ENCODE results near the gene ANO3.

Gene ANO3

DNA sequence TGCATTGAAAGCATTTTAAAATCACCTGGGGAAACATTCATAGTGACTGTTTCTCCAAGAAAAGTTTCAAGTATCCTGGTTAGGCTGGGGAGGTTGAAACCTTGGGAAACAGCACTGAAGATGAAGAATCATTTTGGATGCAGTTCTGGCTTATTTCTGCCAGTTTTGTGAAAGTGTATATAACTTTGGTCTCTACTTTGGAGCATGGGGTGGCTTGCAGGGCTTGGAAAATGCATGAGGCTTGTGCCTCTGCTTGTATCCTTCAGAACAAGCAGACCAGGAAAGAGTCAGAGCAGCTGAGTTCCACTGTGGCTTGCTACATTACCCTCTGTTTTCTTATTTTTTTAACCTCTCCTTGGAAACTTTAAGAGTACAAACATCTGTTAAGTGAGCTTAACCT lies 370.5 kb downstream of the ANO3 start:
- Histone ChIP-seq H3K27me3 (ENCODE audit: control insufficient read depth, insufficient read depth, low read length) (no peaks in the 10 kb centered on the region), H3K9me3 (ENCODE audit: control insufficient read depth, insufficient read depth, low read length) (no peaks in the 10 kb centered on the region), H3K4me1 (ENCODE audit: control insufficient read depth, insufficient read depth, low read length) (no peaks in the 10 kb centered on the region), H3K9ac (ENCODE audit: low read depth, low read length) (no peak overlapping the region), H3K36me3 (ENCODE audit: control insufficient read depth, insufficient read depth, low read length) (no peaks in the 10 kb centered on the region), H3K4me3 (ENCODE audit: low read depth, low read length) (no peak overlapping the region)

DNA sequence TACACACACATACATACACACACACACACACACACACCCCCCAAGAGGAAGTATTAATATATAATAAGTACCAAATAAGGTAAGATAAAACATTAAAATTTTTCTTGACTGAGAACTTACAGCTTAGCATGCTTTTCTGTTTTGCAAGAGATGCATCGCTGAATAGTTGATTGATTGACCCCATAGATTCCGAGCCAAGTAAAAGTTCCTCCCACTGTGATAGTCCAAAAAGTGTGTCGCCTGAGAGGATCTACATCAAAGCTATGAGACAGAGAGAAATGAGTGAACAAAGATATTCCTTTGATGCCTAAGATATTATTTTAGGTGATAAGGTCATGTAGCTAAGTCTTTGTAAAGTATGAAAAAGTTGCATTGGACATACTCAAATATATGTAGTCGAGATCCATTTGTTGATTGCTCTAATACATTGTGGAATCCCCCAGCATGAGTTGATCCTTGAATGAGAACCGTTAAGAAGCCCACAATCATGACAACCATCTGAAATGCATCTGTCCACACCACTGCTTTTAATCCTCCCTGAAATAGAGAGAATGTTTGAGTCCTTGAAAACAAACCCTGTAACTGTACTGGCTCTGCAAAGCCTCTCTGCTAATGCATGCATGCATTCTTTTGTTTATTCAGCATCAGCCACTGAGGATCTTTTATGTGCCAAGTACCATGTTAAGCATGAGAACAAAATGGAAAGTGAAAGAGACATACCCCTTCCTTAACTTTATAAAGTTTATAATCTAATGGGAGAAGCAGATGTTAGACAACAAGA lies 371.7 kb downstream of the ANO3 start:
- Histone ChIP-seq H3K9ac (ENCODE audit: low read depth, low read length) (no peak overlapping the region), H3K9me3 (ENCODE audit: control insufficient read depth, insufficient read depth, low read length) (no peaks in the 10 kb centered on the region), H3K36me3 (ENCODE audit: control insufficient read depth, insufficient read depth, low read length) (no peaks in the 10 kb centered on the region), H3K27me3 (ENCODE audit: control insufficient read depth, insufficient read depth, low read length) (no peaks in the 10 kb centered on the region), H3K4me3 (ENCODE audit: low read depth, low read length) (no peak overlapping the region), H3K4me1 (ENCODE audit: control insufficient read depth, insufficient read depth, low read length) (no peaks in the 10 kb centered on the region)

DNA sequence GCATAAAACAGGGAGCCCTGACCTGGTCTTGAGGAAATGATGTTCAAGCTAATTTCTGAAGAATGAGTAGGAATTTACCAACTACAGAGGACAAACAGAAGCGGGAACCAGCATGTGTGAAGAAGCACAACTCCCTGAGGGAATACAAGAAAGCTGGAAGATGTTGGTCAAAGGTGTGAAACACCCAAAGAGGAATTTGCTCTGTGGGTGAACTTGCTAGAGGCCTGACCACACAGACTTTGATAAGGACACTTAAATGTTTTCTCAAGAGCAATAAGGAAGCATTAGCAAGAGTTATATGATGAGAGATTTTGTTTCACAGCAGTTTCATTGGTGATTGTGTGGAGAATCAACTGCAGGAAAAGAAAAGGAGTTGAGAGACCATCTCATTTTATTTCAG lies 372.3 kb downstream of the ANO3 start:
- H3K9me3 ChIP-seq (ENCODE audit: control insufficient read depth, insufficient read depth, low read length): no peaks in the 10 kb centered on the region
- H3K4me3 ChIP-seq (ENCODE audit: low read depth, low read length): no peak overlapping the region
- no peak overlapping the region for H3K9ac ChIP-seq (ENCODE audit: low read depth, low read length)
- no peaks in the 10 kb centered on the region for H3K4me1 ChIP-seq (ENCODE audit: control insufficient read depth, insufficient read depth, low read length)
- no peaks in the 10 kb centered on the region for H3K36me3 ChIP-seq (ENCODE audit: control insufficient read depth, insufficient read depth, low read length)
- no peaks in the 10 kb centered on the region for H3K27me3 ChIP-seq (ENCODE audit: control insufficient read depth, insufficient read depth, low read length)

DNA sequence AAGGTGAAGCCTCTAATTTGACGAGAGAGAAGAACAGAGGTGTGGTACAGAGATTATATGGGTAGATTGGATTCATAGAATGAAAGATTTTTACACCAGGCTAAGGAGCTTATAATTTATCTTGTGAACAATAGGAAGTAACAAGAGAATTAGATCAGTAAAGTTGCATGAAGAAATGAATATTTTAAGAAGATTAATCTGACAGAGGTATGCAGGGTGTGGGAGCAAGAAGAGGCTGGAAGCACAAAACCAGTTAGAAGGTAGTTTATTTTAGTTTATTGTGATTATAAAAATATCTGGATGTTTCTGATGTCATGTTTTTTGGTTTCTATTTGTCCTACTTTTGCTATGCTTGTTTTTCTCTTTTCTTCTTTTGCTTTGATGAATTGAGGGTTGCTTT lies 374.3 kb downstream of the ANO3 start:
- H3K4me1 ChIP-seq (ENCODE audit: control insufficient read depth, insufficient read depth, low read length): no peaks in the 10 kb centered on the region
- no peaks in the 10 kb centered on the region for H3K36me3 ChIP-seq (ENCODE audit: control insufficient read depth, insufficient read depth, low read length)
- no peak overlapping the region for H3K9ac ChIP-seq (ENCODE audit: low read depth, low read length)
- H3K9me3 ChIP-seq (ENCODE audit: control insufficient read depth, insufficient read depth, low read length): no peaks in the 10 kb centered on the region
- no peak overlapping the region for H3K4me3 ChIP-seq (ENCODE audit: low read depth, low read length)
- H3K27me3 ChIP-seq (ENCODE audit: control insufficient read depth, insufficient read depth, low read length): no peaks in the 10 kb centered on the region

DNA sequence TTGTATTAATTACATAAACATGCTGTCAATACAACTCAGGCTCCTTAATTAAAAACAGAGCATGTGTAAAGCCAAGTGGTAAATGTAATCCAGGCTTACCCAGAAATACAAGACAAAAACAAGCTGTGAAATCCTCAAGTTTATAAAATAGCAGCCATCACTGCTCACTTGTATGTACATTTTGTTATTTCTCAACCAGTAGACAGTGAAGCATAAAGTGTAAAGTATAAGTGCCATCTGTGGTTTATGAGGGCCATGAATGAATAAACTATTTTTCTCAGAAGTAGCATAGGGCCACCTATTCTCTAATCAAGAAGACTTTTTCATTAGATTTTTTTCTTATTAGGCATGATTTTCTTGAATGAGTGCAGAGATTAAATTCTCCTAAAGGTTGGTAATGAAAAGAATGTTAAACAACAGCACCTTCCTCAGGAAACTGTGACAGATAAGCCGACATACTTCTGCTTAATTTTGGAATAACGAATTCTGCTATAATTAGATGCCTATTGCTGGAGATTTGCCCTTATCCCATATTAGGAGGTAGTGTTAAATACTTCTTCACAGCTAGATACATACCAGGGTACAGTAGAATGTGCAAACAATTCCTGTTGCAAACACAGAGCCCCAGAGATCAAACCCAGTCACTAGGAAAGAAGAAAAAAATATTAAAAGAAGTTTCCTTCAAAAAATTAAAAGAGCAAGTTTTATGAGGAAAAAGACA lies 377.0 kb downstream of the ANO3 start:
- no peaks in the 10 kb centered on the region for H3K27me3 ChIP-seq (ENCODE audit: control insufficient read depth, insufficient read depth, low read length)
- H3K9me3 ChIP-seq (ENCODE audit: control insufficient read depth, insufficient read depth, low read length): no peaks in the 10 kb centered on the region
- no peaks in the 10 kb centered on the region for H3K36me3 ChIP-seq (ENCODE audit: control insufficient read depth, insufficient read depth, low read length)
- no peaks in the 10 kb centered on the region for H3K4me1 ChIP-seq (ENCODE audit: control insufficient read depth, insufficient read depth, low read length)
- H3K4me3 ChIP-seq (ENCODE audit: low read depth, low read length): no peak overlapping the region
- no peak overlapping the region for H3K9ac ChIP-seq (ENCODE audit: low read depth, low read length)

DNA sequence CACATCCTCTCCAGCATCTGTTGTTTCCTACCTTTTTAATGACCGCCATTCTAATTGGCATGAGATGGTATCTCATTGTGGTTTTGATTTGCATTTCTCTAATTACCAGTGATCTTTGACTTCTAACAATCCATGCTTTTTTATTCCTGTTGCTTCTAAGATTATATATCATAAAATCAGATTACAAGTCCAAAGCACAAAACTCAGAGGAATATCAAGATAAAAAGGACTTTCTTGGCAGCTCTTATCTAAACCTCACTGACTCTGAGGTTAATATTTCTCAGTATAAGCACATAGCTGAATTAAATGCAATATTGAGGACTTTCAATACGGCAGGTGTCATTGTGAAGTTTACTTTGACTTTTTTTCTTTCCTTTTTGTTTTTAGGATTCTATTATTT lies 378.6 kb downstream of the ANO3 start:
- Histone ChIP-seq H3K4me1 (ENCODE audit: control insufficient read depth, insufficient read depth, low read length) (no peaks in the 10 kb centered on the region), H3K9ac (ENCODE audit: low read depth, low read length) (no peak overlapping the region), H3K36me3 (ENCODE audit: control insufficient read depth, insufficient read depth, low read length) (no peaks in the 10 kb centered on the region), H3K27me3 (ENCODE audit: control insufficient read depth, insufficient read depth, low read length) (no peaks in the 10 kb centered on the region), H3K9me3 (ENCODE audit: control insufficient read depth, insufficient read depth, low read length) (no peaks in the 10 kb centered on the region), H3K4me3 (ENCODE audit: low read depth, low read length) (no peak overlapping the region)

DNA sequence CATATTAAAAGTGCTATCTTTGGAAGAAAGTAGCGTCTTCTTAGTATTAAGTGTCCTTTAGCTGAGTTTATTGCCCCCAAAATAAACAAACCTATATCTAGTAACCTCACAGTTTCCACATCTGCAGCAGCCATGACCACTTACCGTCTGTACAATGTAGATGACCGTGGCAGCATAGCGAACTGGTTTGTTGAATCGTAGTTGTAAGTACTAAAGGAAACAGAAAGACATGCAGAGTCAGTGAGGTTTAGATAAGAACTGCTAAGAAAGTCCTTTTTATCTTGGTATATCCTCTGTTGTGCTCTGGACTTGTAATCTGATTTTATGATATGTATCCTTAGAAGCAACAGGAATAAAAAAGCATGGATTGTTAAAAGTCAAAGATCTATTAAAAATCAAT lies 380.6 kb downstream of the ANO3 start:
- no peaks in the 10 kb centered on the region for H3K9me3 ChIP-seq (ENCODE audit: control insufficient read depth, insufficient read depth, low read length)
- H3K4me3 ChIP-seq (ENCODE audit: low read depth, low read length): no peak overlapping the region
- H3K27me3 ChIP-seq (ENCODE audit: control insufficient read depth, insufficient read depth, low read length): no peaks in the 10 kb centered on the region
- H3K36me3 ChIP-seq (ENCODE audit: control insufficient read depth, insufficient read depth, low read length): no peaks in the 10 kb centered on the region
- no peak overlapping the region for H3K9ac ChIP-seq (ENCODE audit: low read depth, low read length)
- H3K4me1 ChIP-seq (ENCODE audit: control insufficient read depth, insufficient read depth, low read length): no peaks in the 10 kb centered on the region

Data from iPS-15b (cell line).